B cell (primary cell): ENCODE data around the gene RFC5. TPM values are rescaled to one million over a fixed set of nuclear protein-coding genes. Genes with fewer than 3 reads are reported as not detected.

Experiments
- ATAC-seq: fragments of 200-7000 bp; cut with Tn5 transposase; one replicate; pipeline ENCODE4 v1.10.0; 2021; ENCODE audit warnings: low read depth, mild to moderate bottlenecking, moderate number of reproducible peaks, moderate library complexity
- CTCF ChIA-PET: fragments of 350-600 bp; sonication (Branson Sonifier 250); formaldehyde crosslinking; loops from one replicate; lab custom pipeline; 2021; ENCODE audit warnings: antibody characterized with exemption, inconsistent platforms; lab: Charles Lee
- POLR2A ChIA-PET: fragments of 350-600 bp; sonication (Branson Sonifier 250); formaldehyde crosslinking; loops from one replicate; lab custom pipeline; 2021; ENCODE audit warnings: antibody characterized with exemption; lab: Charles Lee
- DNase-seq: peaks from one replicate; pipeline ENCODE4 v3.0.0; 2013
- H2AFZ ChIP-seq: 2 replicates; pipeline ENCODE4 v1.6.1; 2012; ENCODE audit warnings: mild to moderate bottlenecking, low read depth, low read length; ENCODE audit not compliant: insufficient read depth, poor library complexity, severe bottlenecking
- H3K27ac ChIP-seq, 2 donors: 1 replicate in 1 of 2; 2 replicates in 1 of 2; pipeline ENCODE4 v1.5.1; 2012 to 2013; ENCODE audit warnings: low read length in 2 of 2, mild to moderate bottlenecking in 2 of 2, moderate library complexity in 1 of 2
- H3K27me3 ChIP-seq, 4 experiments: fragments of 200-600 bp in 1 of 4; sonication (generic) in 1 of 4; replicated peaks in 1 of 4; 1 replicate in 2 of 4; 2 replicates in 2 of 4; pipeline versions ENCODE4 v1.6.1 to v1.7.0; 2013 to 2016; ENCODE audit warnings: low read length in 3 of 4, mild to moderate bottlenecking in 2 of 4, mixed read lengths in 1 of 4, moderate library complexity in 1 of 4; ENCODE audit not compliant: insufficient read depth in 4 of 4, control insufficient read depth in 3 of 4; ENCODE audit errors: control extremely low read depth in 1 of 4
- H3K36me3 ChIP-seq, 2 experiments: replicated peaks in 1 of 2; 1 replicate in 1 of 2; 2 replicates in 1 of 2; pipeline versions ENCODE4 v1.6.1 to v1.7.1; 2013; ENCODE audit warnings: low read length in 1 of 2; ENCODE audit not compliant: insufficient read depth in 2 of 2, control insufficient read depth in 1 of 2; ENCODE audit errors: control extremely low read depth in 1 of 2, extremely low read depth in 1 of 2
- H3K4me1 ChIP-seq, 2 donors: fragments of 200-600 bp in 1 of 2; sonication (generic) in 1 of 2; 1 replicate in 1 of 2; 2 replicates in 1 of 2; pipeline versions ENCODE4 v1.5.1 to v1.6.1; 2013 to 2017; ENCODE audit warnings: low read length in 2 of 2; ENCODE audit not compliant: control insufficient read depth in 2 of 2, insufficient read depth in 2 of 2
- H3K4me2 ChIP-seq: replicated peaks from 2 replicates; pipeline ENCODE3; 2012; ENCODE audit warnings: mild to moderate bottlenecking, low read depth, low read length; ENCODE audit not compliant: poor library complexity, severe bottlenecking
- H3K4me3 ChIP-seq, 5 experiments: fragments of 200-600 bp in 1 of 5; sonication (generic) in 1 of 5; 1 replicate in 3 of 5; 2 replicates in 2 of 5; pipeline versions ENCODE4 v1.5.1 to v1.7.0; 2011 to 2016; ENCODE audit warnings: low read length in 4 of 5, mild to moderate bottlenecking in 4 of 5, low read depth in 2 of 5, control low read depth in 1 of 5, moderate library complexity in 1 of 5; ENCODE audit not compliant: insufficient read depth in 1 of 5; ENCODE audit errors: control extremely low read depth in 1 of 5, extremely low read depth in 1 of 5
- H3K79me2 ChIP-seq: fragments of 200-600 bp; sonication (generic); one replicate; pipeline ENCODE4 v1.6.0; 2016; ENCODE audit warnings: low read length; ENCODE audit not compliant: control insufficient read depth, insufficient read depth
- H3K9ac ChIP-seq: fragments of 200-600 bp; sonication (generic); 2 replicates; pipeline ENCODE4 v1.6.1; 2017; ENCODE audit warnings: mild to moderate bottlenecking, low read length, moderate library complexity
- H3K9me3 ChIP-seq, 3 donors: one replicate each; pipeline versions ENCODE4 v1.6.1 to v1.7.1; 2013; ENCODE audit warnings: low read length in 2 of 3; ENCODE audit not compliant: control insufficient read depth in 2 of 3, insufficient read depth in 1 of 3; ENCODE audit errors: control extremely low read depth in 1 of 3
- H4K20me1 ChIP-seq: 2 replicates; pipeline ENCODE4 v1.6.0; 2012; ENCODE audit warnings: mild to moderate bottlenecking, low read length; ENCODE audit not compliant: insufficient read depth, control insufficient read depth, poor library complexity, severe bottlenecking
- H3K27ac Mint-ChIP-seq: one replicate; pipeline ENCODE4 v1.8.0; 2021; ENCODE audit warnings: mixed read lengths
- H3K27me3 Mint-ChIP-seq: one replicate; pipeline ENCODE4 v1.8.0; 2021; ENCODE audit warnings: mixed read lengths
- H3K4me1 Mint-ChIP-seq: one replicate; pipeline ENCODE4 v1.8.0; 2021; ENCODE audit warnings: mixed read lengths
- H3K4me3 Mint-ChIP-seq: one replicate; pipeline ENCODE4 v1.8.0; 2021; ENCODE audit warnings: mixed read lengths
- H3K9me3 Mint-ChIP-seq: one replicate; pipeline ENCODE4 v1.8.0; 2022; ENCODE audit warnings: mixed read lengths; ENCODE audit not compliant: insufficient read depth
- EZH2 ChIP-seq: IDR thresholded peaks from 2 replicates; pipeline ENCODE4 v1.6.1; 2012; ENCODE audit warnings: borderline replicate concordance, low read depth, mild to moderate bottlenecking, moderate library complexity, low read length; ENCODE audit not compliant: insufficient read depth, poor library complexity, severe bottlenecking
- WGBS: methylation state at CpG from one replicate; pipeline ENCODE4 v1.1.5; 2013; ENCODE audit warnings: missing lambda C conversion rate; ENCODE audit not compliant: insufficient coverage; 5-methylcytosine and 5-hydroxymethylcytosine counted together
- intact Hi-C: fragments of 100-400 bp; cut with micrococcal nuclease; formaldehyde crosslinking; loops from one replicate; pipeline ENCODE4 v1.10.0; 2022
- polyA plus RNA-seq: library from polyadenylated mRNA; depleted of rRNA; stranded (reverse); fragments of >200 nt; gene quantifications from 2 replicates; pipeline ENCODE4 v1.2.3, GENCODE V29; 2012
- total RNA-seq, 2 donors: library from RNA; stranded (reverse); fragments of 120-200 nt in 1 of 2; gene quantifications; 1 replicate in 1 of 2; 2 replicates in 1 of 2; pipeline versions ENCODE4 v1.2.3 to v1.2.4, GENCODE V29; 2013 to 2022
- TF ChIP-seq, protein P1 (sequence below): fragments of 200-600 bp; IDR thresholded peaks from one replicate; pipeline ENCODE4 v1.8.0; 2022; ENCODE audit warnings: antibody characterized with exemption, mild to moderate bottlenecking

The RFC5 gene
- total and polyA plus RNA-seq, 2 donors (not counting 1 experiment from before 2014, with no cell fraction given), result 22.7 to 23.2 TPM

DNA sequence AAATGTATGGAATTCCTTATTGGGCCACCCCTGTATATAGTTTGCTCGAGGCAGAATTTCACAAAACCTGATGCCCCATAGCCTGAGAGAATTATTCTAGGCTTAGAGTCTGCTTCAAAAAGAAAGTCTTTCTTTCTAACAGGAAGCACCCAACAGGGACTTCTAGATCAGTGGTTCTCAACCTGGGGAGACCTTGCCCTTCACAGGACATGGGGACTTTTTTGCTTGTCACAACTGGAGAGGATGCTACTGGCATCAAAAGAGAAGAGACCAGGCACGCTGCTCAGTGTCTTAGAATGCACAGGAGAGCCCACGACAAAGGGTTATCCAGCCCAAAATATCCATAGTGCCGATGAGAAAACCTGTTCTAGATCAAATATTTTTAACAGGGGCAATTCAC lies 25.6 kb downstream of the RFC5 start:
- no peaks in the 10 kb centered on the region for H3K9me3 ChIP-seq
- no peak overlapping the region for H3K9ac ChIP-seq
- no peak overlapping the region for H3K4me2 ChIP-seq
- intact Hi-C loops, result no loop called here
- TF ChIP-seq, protein P1, sequence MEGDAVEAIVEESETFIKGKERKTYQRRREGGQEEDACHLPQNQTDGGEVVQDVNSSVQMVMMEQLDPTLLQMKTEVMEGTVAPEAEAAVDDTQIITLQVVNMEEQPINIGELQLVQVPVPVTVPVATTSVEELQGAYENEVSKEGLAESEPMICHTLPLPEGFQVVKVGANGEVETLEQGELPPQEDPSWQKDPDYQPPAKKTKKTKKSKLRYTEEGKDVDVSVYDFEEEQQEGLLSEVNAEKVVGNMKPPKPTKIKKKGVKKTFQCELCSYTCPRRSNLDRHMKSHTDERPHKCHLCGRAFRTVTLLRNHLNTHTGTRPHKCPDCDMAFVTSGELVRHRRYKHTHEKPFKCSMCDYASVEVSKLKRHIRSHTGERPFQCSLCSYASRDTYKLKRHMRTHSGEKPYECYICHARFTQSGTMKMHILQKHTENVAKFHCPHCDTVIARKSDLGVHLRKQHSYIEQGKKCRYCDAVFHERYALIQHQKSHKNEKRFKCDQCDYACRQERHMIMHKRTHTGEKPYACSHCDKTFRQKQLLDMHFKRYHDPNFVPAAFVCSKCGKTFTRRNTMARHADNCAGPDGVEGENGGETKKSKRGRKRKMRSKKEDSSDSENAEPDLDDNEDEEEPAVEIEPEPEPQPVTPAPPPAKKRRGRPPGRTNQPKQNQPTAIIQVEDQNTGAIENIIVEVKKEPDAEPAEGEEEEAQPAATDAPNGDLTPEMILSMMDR, result no peak
- TF ChIP-seq EZH2, result no peak
- CTCF ChIA-PET, result no interaction called here
- POLR2A ChIA-PET, result no interaction called here
- no peak overlapping the region for H3K4me3 ChIP-seq
- no peaks in the 10 kb centered on the region for H3K27me3 ChIP-seq
- no peak overlapping the region for H3K27ac Mint-ChIP-seq
- H3K9me3 Mint-ChIP-seq, result no peaks in the 10 kb centered on the region
- no peak for ATAC-seq
- H3K4me3 Mint-ChIP-seq, result no peak overlapping the region
- no peak overlapping the region for H3K27ac ChIP-seq
- H4K20me1 ChIP-seq, result no peaks in the 10 kb centered on the region
- no peaks in the 10 kb centered on the region for H3K4me1 ChIP-seq
- DNase-seq, result no peak
- peaks cover 0 to 28% of the 10 kb centered on the region in 2 experiments for H3K36me3 ChIP-seq
- WGBS, result 90% methylated on average over 3 of the region's 4 CpGs
- H3K4me1 Mint-ChIP-seq, result no peaks in the 10 kb centered on the region
- H2AFZ ChIP-seq, result no peak overlapping the region
- no peaks in the 10 kb centered on the region for H3K27me3 Mint-ChIP-seq
- no peaks in the 10 kb centered on the region for H3K79me2 ChIP-seq

DNA sequence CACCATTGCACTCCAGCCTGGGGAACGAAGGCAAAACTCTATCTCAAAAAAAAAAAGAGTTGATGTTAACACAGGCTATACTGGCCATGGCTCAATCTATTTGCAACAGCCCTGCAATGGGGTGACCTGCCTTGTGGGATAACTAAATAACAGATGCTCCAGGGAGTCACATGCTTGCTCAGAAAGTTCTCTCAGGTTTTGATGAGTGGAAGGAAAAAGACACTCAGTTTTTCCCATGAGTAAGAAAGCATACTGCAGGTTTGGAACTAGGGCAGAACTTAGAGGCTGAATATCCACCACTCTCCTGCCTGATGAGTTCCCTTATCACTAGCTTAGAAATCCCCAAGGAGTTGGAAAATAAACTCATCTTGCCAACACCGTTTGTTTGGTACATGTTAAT lies 27.6 kb downstream of the RFC5 start:
- Histone ChIP-seq H3K4me2 (no peak overlapping the region), H3K9ac (no peak overlapping the region), H3K4me3 (no peak overlapping the region), H3K36me3 (peaks cover 0 to 27% of the 10 kb centered on the region in 2 experiments), H3K4me1 (no peaks in the 10 kb centered on the region), H3K9me3 (no peaks in the 10 kb centered on the region), H3K27ac (no peak overlapping the region), H3K79me2 (peaks cover 4% of the 10 kb centered on the region), H3K27me3 (no peaks in the 10 kb centered on the region), H2AFZ (no peak overlapping the region), H4K20me1 (no peaks in the 10 kb centered on the region)
- H3K4me1 Mint-ChIP-seq, result no peaks in the 10 kb centered on the region
- ATAC-seq (no peak), DNase-seq (no peak)
- POLR2A ChIA-PET, result no interaction called here
- WGBS, result no CpG with 5 or more reads among the region's 2 CpGs
- intact Hi-C loops, result no loop called here
- TF ChIP-seq EZH2, result no peak
- TF ChIP-seq, protein P1, result no peak
- no peaks in the 10 kb centered on the region for H3K27me3 Mint-ChIP-seq
- H3K4me3 Mint-ChIP-seq, result no peak overlapping the region
- H3K9me3 Mint-ChIP-seq, result no peaks in the 10 kb centered on the region
- CTCF ChIA-PET, result no interaction called here
- no peak overlapping the region for H3K27ac Mint-ChIP-seq
